Measurements from ENCODE around the gene UBA3. TPM values are rescaled to one million over a fixed set of nuclear protein-coding genes. Genes with fewer than 3 reads are reported as not detected.

The UBA3 gene
- total and polyA plus RNA-seq, 2 donors (not counting 3 experiments of a cell fraction or from before 2014, with no cell fraction given): 39.4 to 84.6 TPM

- ChIA-PET POLR2A (no interaction called here), CTCF (interaction anchor here (0.9 to 1.4 kb wide), 3 partner anchors 9 to 193 kb away, joined by 3 to 9 read pairs (median 4); partner anchors contain the start of gene LMOD3)
- Histone ChIP-seq H3K9ac (replicated peaks; ENCODE audit: extremely low read depth, insufficient read depth, low read length) (no peak overlapping the region), H3K36me3 (ENCODE audit: control insufficient read depth in 2 of 2, extremely low read depth in 1 of 2, insufficient read depth in 2 of 2, low read length in 2 of 2) (no peaks in the 10 kb centered on the region), H3K9me1 (replicated peaks; ENCODE audit: control insufficient read depth, extremely low read depth, insufficient read depth, low read length) (no peaks in the 10 kb centered on the region), H3K9me3 (replicated peaks; ENCODE audit: control insufficient read depth, insufficient read depth, low read length) (no peaks in the 10 kb centered on the region), H2AFZ (ENCODE audit: low read depth, low read length) (no peak overlapping the region), H3K27me3 (ENCODE audit: control insufficient read depth in 2 of 2, insufficient read depth in 2 of 2, low read length in 2 of 2) (no peaks in the 10 kb centered on the region), H3K4me1 (ENCODE audit: control insufficient read depth, extremely low read depth, insufficient read depth, low read length) (peaks cover 6% of the 10 kb centered on the region), H4K20me1 (replicated peaks; ENCODE audit: control insufficient read depth, extremely low read depth, insufficient read depth, low read length) (no peaks in the 10 kb centered on the region), H3K79me2 (ENCODE audit: control insufficient read depth, insufficient read depth, low read length) (no peaks in the 10 kb centered on the region), H3K4me3 (replicated peaks in 1 of 3; ENCODE audit: insufficient read depth in 1 of 3, low read depth in 1 of 3, low read length in 3 of 3) (no peak overlapping the region), H3K4me2 (ENCODE audit: insufficient read depth, low read length) (no peak overlapping the region), H3K27ac (ENCODE audit: insufficient read depth, low read depth, low read length) (no peak overlapping the region)
- dilution Hi-C loops (cut with MboI; ENCODE audit: extremely low pct_ligation_motif_present, low sequenced_read_pairs): no loop called here
- TF ChIP-seq MYC (IDR thresholded peaks at IDR 0.05; ENCODE audit: low read depth, low read length) (no peak), FOS (IDR thresholded peaks at IDR 0.05; ENCODE audit: borderline replicate concordance, insufficient read depth, low read length) (no peak), CTCF (IDR thresholded peaks at IDR 0.05; ENCODE audit: extremely low read depth in 1 of 2, insufficient read depth in 1 of 2, low read depth in 1 of 2, low read length in 2 of 2) (no peak), MAX (IDR thresholded peaks at IDR 0.05; ENCODE audit: insufficient read depth, insufficient read length) (no peak), JUN (IDR thresholded peaks at IDR 0.05; ENCODE audit: borderline replicate concordance, insufficient read depth, insufficient read length, low read depth) (no peak), EZH2 (IDR thresholded peaks at IDR 0.05; ENCODE audit: borderline replicate concordance, low read depth, low read length, severe bottlenecking) (no peak), GATA2 (IDR thresholded peaks at IDR 0.05; ENCODE audit: insufficient read depth, insufficient read length, low read depth, low read length) (no peak), POLR2A (IDR thresholded peaks at IDR 0.05; ENCODE audit: low read depth, low read length) (no peak), POLR2AphosphoS5 (IDR thresholded peaks at IDR 0.05; ENCODE audit: insufficient read depth, low read depth, low read length) (no peak)
- intact Hi-C loops (cut with micrococcal nuclease): no loop called here
- FAIRE-seq (no peak), DNase-seq (ENCODE audit: low read depth, low spot score) (no peak)
- no TSS peak for BruUV-seq (replicated peaks)
Observed at GRCh38 chr3:69113536-69113935, 33.4 kb upstream of the UBA3 start.

All from endothelial cell of umbilical vein (primary cell).